GM21529 (cell line): Measurements from ENCODE around the gene SLC8A1.

Experiments
- ATAC-seq: cut with Tn5 transposase; IDR thresholded peaks from one replicate; pipeline ENCODE4 v1.9.1; 2021; ENCODE audit not compliant: unreplicated experiment

Gene SLC8A1

DNA sequence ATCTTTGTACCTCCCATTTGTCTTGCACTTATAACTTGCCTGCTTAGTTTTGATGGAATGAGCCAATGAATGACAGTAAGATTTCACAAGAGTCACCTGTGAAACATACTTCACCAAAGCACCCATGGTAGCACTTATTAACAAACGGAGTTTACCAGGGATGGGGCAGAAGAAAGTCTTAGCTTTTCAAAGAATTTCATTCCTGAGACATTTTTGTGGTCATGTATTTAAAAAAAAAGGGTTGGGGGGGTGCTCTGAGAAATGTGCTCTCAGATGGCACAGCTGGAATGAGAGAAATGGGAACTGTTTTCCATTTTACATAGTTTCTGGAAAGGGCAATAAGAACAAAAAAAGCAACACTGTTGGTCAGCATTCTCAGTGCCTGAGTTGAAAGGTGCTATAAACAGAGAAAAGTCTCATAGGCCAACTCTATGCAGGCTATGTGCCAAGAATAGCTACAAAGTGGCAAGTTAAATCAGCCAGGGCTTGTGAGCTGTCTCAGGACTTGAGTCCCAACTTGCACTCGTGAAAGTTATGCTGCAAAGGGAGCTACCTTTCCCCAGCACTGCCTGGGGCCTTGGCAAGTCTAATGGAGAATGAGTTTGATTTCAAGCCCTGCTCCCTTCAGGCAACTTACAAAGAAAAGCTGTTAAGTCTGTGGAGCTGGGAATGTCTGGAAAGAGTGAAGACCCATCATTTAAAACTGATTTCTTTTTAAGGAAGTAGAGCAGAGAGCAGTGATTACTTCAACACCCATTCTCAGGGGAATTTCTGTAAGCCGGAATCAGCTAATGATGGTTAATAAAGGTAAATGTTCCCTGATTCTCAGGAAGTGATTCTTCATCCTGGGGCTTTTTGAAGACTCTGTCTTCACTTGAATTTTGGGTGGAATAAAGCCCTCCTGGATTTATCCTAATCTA is 170.6 kb downstream of the SLC8A1 start:
- peak; percentile 72 for ATAC-seq

- no peak for ATAC-seq
Measured at GRCh38 chr2:40279482-40279881, 172.4 kb downstream of the SLC8A1 start.

DNA sequence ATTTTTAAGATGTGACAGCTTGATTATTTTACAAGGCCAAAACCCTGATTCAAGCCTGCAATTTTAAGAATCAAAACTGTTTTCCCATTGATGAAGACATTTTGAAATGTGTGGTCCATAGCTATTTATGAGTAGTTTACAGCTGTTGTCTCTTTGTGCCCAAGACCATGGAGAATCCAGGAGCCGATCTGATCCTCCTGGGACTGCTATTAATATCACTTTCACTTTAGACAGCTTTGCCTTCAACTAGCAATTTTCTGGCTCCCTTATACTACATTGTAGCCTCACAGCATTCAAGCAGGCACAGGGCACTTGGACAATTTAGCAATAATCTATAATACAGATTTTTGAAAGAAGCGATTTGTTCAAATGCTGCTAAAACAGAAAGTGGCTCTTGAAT is 172.9 kb downstream of the SLC8A1 start:
- ATAC-seq: no peak

GRCh38 chr2:40276076-40276475 is 175.8 kb downstream of the SLC8A1 start:
- no peak for ATAC-seq

DNA sequence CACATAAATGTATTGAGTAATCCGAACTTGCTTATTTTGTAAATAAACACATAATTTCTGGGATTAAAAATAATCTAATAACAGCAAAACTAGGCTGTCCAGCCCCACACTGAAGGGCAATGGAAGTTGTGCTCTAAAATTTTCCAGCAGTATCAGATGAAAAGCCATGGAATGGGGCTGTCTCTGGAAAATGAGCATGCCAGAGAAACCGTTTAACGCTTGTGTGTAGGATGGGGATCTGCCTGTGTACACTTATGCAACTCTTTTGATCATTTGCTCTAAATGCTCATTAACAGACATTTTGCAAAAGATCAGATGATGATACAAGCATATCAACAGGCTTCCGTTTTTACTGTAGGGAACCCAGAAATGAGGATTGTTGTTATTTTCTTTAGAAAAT is 177.6 kb downstream of the SLC8A1 start:
- no peak for ATAC-seq

- no peak for ATAC-seq
Measured at GRCh38 chr2:40273734-40274182, 178.1 kb downstream of the SLC8A1 start.

- no peak for ATAC-seq
Measured at GRCh38 chr2:40271094-40271493, 180.8 kb downstream of the SLC8A1 start.

DNA sequence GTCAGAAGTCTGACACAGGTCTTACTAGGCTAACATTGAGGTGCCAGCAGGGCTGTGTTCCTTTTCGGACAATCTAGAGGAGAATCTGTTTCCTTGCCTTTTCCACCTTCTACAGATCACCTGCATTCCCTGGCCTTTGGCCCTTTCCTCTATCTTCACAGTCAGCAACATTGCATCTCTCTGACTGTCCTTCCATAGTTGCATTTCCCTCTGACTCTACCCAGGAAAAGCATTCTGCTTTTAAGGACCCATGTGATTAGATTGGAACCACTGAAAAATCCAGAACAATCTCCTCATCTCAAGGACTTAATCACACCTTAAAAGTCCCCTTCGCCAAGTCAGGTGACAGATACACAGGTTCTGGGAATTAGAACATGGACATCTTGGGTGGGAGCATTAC is 181.5 kb downstream of the SLC8A1 start:
- ATAC-seq: no peak

- ATAC-seq: no peak
Measured at GRCh38 chr2:40268566-40268965, 183.3 kb downstream of the SLC8A1 start.

DNA sequence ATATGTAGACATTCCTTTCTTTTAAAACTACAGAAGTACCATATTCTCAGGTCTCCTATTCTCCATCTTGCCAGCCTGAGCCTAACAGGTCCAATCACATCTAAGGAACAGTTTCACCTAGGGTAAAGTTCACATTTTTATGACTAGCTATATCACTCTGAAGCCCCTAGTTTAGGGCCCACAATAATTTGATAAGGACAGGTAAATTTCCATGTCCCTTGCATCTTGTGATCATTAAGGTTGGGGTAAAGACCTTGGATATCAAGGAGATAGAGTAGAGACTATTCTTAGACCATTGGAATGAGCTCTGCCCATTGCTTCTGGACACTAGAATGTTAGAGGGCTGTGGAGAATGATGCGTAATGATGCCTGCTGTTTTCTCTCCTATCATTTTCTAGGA is 185.7 kb downstream of the SLC8A1 start:
- no peak for ATAC-seq

DNA sequence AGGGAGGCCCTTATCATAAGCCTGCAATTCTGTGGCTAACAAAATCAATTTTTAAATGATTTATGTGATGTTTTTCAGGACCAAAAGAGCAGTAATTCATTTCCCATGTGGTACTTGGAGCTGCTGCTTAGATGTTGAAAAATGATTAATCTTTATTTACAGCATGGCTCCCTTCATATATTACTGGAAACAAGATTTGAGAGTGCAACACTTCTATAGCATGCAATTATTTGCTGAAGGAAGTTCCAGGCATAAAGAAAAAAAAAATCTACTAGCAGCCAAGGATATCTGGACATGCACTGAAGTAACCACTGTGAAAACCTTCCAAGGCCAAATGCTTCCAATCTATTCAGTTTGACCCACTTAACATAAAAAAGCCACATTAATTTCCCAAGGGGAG is 186.3 kb downstream of the SLC8A1 start:
- ATAC-seq: no peak

- ATAC-seq: peak; percentile 11
Measured at GRCh38 chr2:40261042-40261441, 190.8 kb downstream of the SLC8A1 start.

DNA sequence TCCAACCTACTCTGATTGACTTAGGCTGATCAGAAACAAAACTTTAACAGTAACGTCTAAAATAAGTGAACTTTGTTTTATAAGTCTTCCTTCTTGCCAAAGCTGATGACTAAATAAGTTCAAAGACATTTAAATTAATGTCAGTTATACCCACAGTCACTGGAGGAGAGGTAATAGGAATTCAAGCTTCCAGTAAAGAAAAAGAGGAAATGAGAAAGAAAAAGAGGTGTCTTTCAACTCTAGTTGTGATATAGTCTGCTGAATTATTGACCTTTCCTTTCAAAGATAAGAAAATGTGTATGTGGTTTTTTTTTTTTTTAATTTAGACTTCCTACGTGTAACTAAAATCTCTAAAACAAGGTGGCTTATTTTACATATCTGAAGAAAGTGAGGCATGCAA is 191.5 kb downstream of the SLC8A1 start:
- ATAC-seq: peak; percentile 61

- ATAC-seq: peak; percentile 15
Measured at GRCh38 chr2:40259900-40260299, 192.0 kb downstream of the SLC8A1 start.

GRCh38 chr2:40258135-40258457 is 193.8 kb downstream of the SLC8A1 start:
- ATAC-seq: no peak

- no peak for ATAC-seq
Measured at GRCh38 chr2:40257340-40258134, 194.4 kb downstream of the SLC8A1 start.

DNA sequence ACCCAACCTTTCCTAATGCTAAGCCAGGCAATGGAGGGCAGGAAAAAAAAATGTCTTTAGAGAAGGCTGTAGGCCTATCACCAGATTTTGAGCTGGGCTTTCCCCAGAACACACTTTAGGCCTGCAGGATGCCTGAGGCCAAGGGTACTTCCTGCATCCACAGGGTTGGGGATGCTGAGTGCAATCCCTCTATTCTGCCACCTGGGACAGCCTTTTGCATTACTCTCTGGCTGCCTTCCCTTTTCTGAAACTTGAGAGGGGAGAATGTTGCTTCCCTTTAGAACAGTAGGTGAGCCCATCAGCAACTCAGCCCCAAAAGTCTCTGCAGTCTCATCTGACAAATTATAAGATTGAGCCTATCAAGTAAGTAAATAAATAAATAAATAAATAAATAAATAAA is 195.2 kb downstream of the SLC8A1 start:
- ATAC-seq: no peak

DNA sequence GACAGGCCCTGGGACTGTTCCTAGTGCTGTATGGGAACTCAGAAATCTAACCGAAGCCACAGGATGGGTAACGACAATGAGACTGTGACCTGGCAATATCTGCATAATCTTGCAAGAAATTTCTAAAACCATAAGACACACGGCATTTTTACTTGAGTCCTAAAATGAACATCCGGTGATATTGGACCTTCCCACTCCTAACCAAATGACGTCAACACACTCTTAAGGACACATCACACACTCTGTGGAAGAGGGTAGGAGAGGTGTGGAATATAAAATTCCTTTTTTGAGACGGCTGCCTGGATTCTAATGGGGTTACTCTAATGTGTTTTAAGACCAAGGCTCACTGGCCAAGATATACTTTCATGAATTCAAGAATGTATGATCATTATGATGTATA is 195.9 kb downstream of the SLC8A1 start:
- ATAC-seq: no peak

- no peak for ATAC-seq
Measured at GRCh38 chr2:40255103-40255502, 196.8 kb downstream of the SLC8A1 start.

GRCh38 chr2:40254611-40255010 is 197.3 kb downstream of the SLC8A1 start:
- no peak for ATAC-seq

- ATAC-seq: no peak
Measured at GRCh38 chr2:40251137-40251536, 200.8 kb downstream of the SLC8A1 start.

DNA sequence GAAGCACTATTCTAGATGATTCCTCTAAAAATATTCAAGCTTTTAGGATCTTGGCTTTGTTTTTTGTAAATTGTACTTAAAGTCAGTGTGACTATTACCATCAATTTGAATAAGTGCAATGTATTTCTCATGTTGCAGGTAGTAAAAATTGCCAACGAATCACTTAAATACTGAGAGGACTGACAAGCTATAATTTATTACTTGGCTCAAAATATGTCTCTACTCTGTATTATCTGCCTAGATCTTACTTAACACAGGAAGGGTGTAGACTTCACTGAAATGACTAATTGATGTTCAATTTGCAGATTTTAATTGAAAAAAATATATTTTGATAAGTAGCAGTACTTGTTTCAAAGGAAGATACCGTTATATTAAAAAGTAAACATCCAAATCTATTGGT is 202.3 kb downstream of the SLC8A1 start:
- no peak for ATAC-seq
